Nephron progenitor cell (in vitro differentiated cells): ENCODE data around the gene HSPA9.

Experiments used
- DNase-seq: peaks from one replicate; pipeline ENCODE4 v3.0.0; 2021
- H3K27ac Mint-ChIP-seq: 2 replicates; pipeline ENCODE4 v1.8.0; 2021; ENCODE audit warnings: mild to moderate bottlenecking, moderate library complexity, mixed read lengths
- H3K27me3 Mint-ChIP-seq: 2 replicates; pipeline ENCODE4 v1.8.0; 2021; ENCODE audit warnings: mild to moderate bottlenecking, low read depth, mixed read lengths; ENCODE audit not compliant: poor library complexity
- H3K36me3 Mint-ChIP-seq: 2 replicates; pipeline ENCODE4 v1.8.0; 2021; ENCODE audit warnings: low read depth, mixed read lengths
- H3K4me1 Mint-ChIP-seq: 2 replicates; pipeline ENCODE4 v1.8.0; 2021; ENCODE audit warnings: mixed read lengths
- H3K4me3 Mint-ChIP-seq: 2 replicates; pipeline ENCODE4 v1.8.0; 2021; ENCODE audit warnings: mild to moderate bottlenecking, moderate library complexity, mixed read lengths
- H3K9me3 Mint-ChIP-seq: 2 replicates; pipeline ENCODE4 v1.8.0; 2021; ENCODE audit warnings: mild to moderate bottlenecking, moderate library complexity, mixed read lengths
- TF ChIP-seq, protein P1 (sequence below): fragments of 200-600 bp; sonication (generic); IDR thresholded peaks from 2 replicates; pipeline ENCODE4 v1.5.0; 2021; ENCODE audit warnings: antibody characterized with exemption

HSPA9 gene

DNA sequence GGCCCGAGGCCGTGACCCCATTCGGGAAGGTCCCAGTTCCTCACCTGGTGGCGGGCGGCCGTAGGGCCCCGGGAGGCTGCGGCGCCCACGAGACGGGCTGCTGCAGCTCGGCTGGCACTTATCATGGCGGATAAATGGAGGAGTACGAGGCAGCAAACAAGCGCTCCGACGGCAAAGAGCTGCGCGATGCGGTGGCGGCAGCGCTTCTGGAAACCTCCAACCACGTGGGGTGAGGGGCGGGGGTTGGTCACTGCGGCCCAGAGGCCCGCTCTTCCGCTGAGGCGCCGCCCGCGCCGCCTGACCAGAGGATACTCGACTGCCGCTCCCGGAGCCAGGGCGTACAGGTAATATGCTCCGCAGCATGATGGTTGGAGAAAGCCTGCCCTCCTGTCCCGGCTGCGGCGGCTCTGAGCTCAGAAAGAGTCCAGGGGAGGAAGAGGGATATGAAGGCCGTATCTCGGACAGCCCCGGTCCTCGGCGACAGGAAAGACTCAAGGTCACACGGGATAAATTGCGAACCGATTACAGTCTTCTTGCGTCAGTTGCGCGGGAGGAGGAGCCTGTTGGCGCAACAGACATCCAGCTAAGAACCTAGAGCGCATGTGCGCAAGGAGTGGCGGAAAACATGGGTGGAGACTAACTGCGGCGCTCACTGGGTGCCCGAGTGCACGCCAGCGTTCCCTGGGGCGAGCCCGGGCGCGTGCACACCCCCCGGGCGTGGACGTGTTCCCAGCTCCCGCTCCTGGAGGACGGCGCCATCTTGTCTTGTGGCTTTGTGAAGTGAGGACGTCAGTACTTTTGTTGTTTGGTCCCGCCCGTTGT is at the start of gene HSPA9:
TSS of gene HSPA9 (minus strand) at position 208 of the 822 bp plus-strand sequence. CDS start at position 125, 83 bp downstream.
- DNase-seq = peak; percentile 93
- TF ChIP-seq, protein P1, sequence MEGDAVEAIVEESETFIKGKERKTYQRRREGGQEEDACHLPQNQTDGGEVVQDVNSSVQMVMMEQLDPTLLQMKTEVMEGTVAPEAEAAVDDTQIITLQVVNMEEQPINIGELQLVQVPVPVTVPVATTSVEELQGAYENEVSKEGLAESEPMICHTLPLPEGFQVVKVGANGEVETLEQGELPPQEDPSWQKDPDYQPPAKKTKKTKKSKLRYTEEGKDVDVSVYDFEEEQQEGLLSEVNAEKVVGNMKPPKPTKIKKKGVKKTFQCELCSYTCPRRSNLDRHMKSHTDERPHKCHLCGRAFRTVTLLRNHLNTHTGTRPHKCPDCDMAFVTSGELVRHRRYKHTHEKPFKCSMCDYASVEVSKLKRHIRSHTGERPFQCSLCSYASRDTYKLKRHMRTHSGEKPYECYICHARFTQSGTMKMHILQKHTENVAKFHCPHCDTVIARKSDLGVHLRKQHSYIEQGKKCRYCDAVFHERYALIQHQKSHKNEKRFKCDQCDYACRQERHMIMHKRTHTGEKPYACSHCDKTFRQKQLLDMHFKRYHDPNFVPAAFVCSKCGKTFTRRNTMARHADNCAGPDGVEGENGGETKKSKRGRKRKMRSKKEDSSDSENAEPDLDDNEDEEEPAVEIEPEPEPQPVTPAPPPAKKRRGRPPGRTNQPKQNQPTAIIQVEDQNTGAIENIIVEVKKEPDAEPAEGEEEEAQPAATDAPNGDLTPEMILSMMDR = no peak
- Mint-ChIP-seq H3K9me3 (peaks cover 13% of the 10 kb centered on the region), H3K27me3 (no peaks in the 10 kb centered on the region), H3K4me3 (peak within 1 kb of the TSS; percentile 97), H3K4me1 (peaks cover 38% of the 10 kb centered on the region), H3K27ac (peak within 1 kb of the TSS; percentile 100), H3K36me3 (peaks cover 38% of the 10 kb centered on the region)

DNA sequence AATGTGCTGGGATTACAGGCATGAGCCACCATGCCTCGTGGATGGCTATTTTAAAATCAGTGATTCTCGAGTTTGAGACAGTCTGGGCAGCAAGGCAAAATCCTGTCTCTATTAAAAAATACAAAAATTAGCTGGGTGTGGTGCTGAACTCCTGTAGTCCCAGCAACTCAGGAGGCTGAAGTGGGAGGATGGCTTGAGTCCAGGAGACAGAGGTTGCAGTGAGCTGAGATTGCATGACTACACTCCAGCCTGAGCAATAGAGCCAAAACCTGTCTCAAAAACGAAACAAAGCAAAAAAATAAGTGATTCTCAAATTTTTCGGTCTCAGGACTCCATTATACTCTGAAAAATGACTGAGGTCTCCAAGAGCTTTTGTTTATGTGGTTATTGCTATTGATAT is 47.9 kb upstream of the HSPA9 start:
- no peak overlapping the region for H3K27ac Mint-ChIP-seq
- peaks cover 11% of the 10 kb centered on the region for H3K4me1 Mint-ChIP-seq
- peaks cover 4% of the 10 kb centered on the region for H3K27me3 Mint-ChIP-seq
- H3K4me3 Mint-ChIP-seq = no peak overlapping the region
- H3K36me3 Mint-ChIP-seq = no peaks in the 10 kb centered on the region
- H3K9me3 Mint-ChIP-seq = no peaks in the 10 kb centered on the region
- TF ChIP-seq, protein P1 = no peak
- DNase-seq = no peak

DNA sequence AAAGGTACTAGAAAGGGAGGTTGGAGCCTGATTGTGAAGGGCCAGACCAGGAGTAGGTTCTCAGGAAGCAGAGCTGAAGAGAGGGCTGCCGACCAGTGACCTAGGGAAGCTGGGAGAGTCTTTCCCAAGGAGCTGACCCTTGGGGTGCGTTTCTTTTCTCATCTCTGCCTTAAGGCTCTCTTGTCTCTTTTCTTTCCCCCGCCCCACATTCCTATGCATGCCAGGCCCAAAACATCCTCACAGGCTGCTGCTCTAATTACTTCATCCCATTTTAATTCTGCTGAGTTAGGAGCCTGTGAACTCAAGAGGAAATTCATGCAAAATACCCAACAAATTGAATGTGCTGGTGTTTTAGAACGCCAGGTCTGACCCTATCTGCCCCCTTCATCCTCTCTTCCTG is 46.9 kb upstream of the HSPA9 start:
- no peak for DNase-seq
- Mint-ChIP-seq H3K27me3 (peaks cover 4% of the 10 kb centered on the region), H3K36me3 (no peaks in the 10 kb centered on the region), H3K4me1 (peaks cover 14% of the 10 kb centered on the region), H3K4me3 (no peak overlapping the region), H3K9me3 (no peaks in the 10 kb centered on the region), H3K27ac (no peak overlapping the region)
- TF ChIP-seq, protein P1 = no peak

DNA sequence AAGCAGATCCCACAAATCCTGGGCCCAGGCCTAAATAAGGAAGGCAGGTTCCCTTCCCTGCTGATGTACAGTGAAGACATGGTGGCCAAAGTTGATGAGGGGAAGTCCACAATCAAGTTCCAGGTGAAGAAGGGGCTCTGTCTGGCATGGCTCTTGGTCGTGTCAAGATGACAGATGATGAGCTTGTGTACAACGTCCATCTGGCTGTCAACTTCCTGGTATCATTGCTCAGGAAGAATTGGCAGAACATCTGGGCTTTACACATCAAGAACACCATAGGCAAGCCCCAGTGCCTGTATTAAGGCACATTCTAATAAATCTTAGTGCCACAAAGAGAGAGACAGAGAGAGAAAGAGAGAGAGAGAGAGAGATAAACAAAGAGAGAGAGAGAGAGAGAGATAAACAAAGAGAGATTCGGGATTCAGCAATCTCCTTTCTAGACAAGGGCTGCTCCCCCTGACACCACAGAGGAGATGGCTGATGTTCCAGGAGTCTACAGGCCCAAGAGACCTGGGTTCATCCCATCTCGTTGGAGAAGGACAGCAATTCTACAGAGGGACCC is 45.5 kb upstream of the HSPA9 start:
- Mint-ChIP-seq H3K4me3 (no peak overlapping the region), H3K4me1 (peaks cover 19% of the 10 kb centered on the region)

DNA sequence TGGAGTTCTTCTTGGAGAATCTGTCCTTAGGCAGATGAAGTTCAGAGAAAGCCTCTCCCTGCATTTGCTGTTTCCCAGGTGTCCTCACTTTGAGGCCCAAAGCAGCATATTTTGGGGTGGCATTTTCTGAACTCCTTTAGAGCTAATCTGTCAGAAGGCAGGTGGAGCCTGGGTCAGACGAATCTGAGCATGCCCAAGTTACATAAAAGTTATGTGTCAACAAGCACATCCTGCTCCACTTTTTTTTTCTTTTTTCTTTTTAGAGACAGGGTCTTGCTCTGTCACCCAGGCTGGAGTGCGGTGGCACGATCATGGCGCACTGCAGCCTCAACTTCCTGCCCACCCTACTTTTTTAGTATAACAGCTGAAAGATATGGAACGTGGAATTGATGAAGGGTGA is 41.3 kb upstream of the HSPA9 start:
- H3K27me3 Mint-ChIP-seq = no peaks in the 10 kb centered on the region
- H3K27ac Mint-ChIP-seq = peak overlapping the region; percentile 11
- no peaks in the 10 kb centered on the region for H3K9me3 Mint-ChIP-seq
- no peak overlapping the region for H3K4me3 Mint-ChIP-seq
- peaks cover 32% of the 10 kb centered on the region for H3K4me1 Mint-ChIP-seq
- DNase-seq = no peak
- no peaks in the 10 kb centered on the region for H3K36me3 Mint-ChIP-seq
- TF ChIP-seq, protein P1 = no peak

More for the DNA sequence above, 45.5 kb upstream of the HSPA9 start:
- Mint-ChIP-seq H3K9me3 (no peaks in the 10 kb centered on the region), H3K27me3 (peaks cover 4% of the 10 kb centered on the region), H3K27ac (no peak overlapping the region), H3K36me3 (no peaks in the 10 kb centered on the region)
- TF ChIP-seq, protein P1 = no peak
- no peak for DNase-seq
